SK-N-SH (cell line): ENCODE results near the gene ITIH1. TPM values are rescaled to one million over a fixed set of nuclear protein-coding genes. Genes with fewer than 3 reads are reported as not detected.
A peak's percentile ranks its signal among the peaks of the same experiment; 100 is the strongest.

Source experiments
- CTCF ChIA-PET: fragments of 300-600, 350-600 bp; formaldehyde crosslinking; extraction: SDS; loops from one replicate; lab custom pipeline; 2021; lab: Yijun Ruan, JAX
- POLR2A ChIA-PET: fragments of 350-600 bp; sonication (Branson Sonifier 250); formaldehyde crosslinking; extraction: SDS; loops from one replicate; lab custom pipeline; 2020; ENCODE audit warnings: antibody characterized with exemption, inconsistent platforms; lab: Yijun Ruan, JAX
- DNase-seq: peaks from one replicate; pipeline ENCODE4 v3.0.0; 2012
- H2AFZ ChIP-seq: fragments of 200-600 bp; sonication (generic); 2 replicates; pipeline ENCODE4 v1.8.1; 2016; ENCODE audit warnings: antibody characterized with exemption, mild to moderate bottlenecking, low read depth
- H3F3A ChIP-seq: fragments of 200-600 bp; sonication (generic); replicated peaks from 2 replicates; pipeline ENCODE3; 2016; ENCODE audit warnings: antibody characterized with exemption, mild to moderate bottlenecking; ENCODE audit not compliant: insufficient read depth
- H3K27ac ChIP-seq, 2 experiments: fragments of 200-500 bp in 1 of 2; fragments of 200-600 bp in 1 of 2; sonication (Bioruptor generic) in 1 of 2; sonication (generic), shearing (Covaris generic) in 1 of 2; 2 replicates each; pipeline versions ENCODE4 v1.5.1 to v1.6.1; 2014 to 2016; ENCODE audit warnings: low read depth in 2 of 2, inconsistent platforms in 1 of 2, low read length in 1 of 2, mild to moderate bottlenecking in 1 of 2, mixed read lengths in 1 of 2
- H3K27me3 ChIP-seq: fragments of 200-600 bp; sonication (generic), shearing (Covaris generic); 2 replicates; pipeline ENCODE4 v1.6.1; 2016; ENCODE audit warnings: mixed run types; ENCODE audit not compliant: insufficient read depth
- H3K36me3 ChIP-seq, 2 experiments: fragments of 200-500 bp in 1 of 2; fragments of 200-600 bp in 1 of 2; sonication (Bioruptor generic) in 1 of 2; sonication (generic) in 1 of 2; replicated peaks in 1 of 2; 2 replicates each; pipeline versions ENCODE3 to v1.5.1; 2014 to 2016; ENCODE audit warnings: low read length in 1 of 2, mild to moderate bottlenecking in 1 of 2; ENCODE audit not compliant: insufficient read depth in 2 of 2, control insufficient read depth in 1 of 2
- H3K4me1 ChIP-seq, 2 experiments: fragments of 200-500 bp in 1 of 2; fragments of 200-600 bp in 1 of 2; sonication (Bioruptor generic) in 1 of 2; sonication (generic), shearing (Covaris generic) in 1 of 2; 2 replicates each; pipeline versions ENCODE4 v1.5.1 to v1.6.1; 2014 to 2016; ENCODE audit warnings: low read depth in 1 of 2, low read length in 1 of 2, mixed run types in 1 of 2; ENCODE audit not compliant: insufficient read depth in 2 of 2, control insufficient read depth in 1 of 2
- H3K4me2 ChIP-seq: fragments of 200-600 bp; sonication (generic), shearing (Covaris generic); 2 replicates; pipeline ENCODE4 v1.6.1; 2017; ENCODE audit warnings: mixed run types
- H3K4me3 ChIP-seq, 2 experiments: fragments of 200-500 bp in 1 of 2; fragments of 200-600 bp in 1 of 2; sonication (Bioruptor generic) in 1 of 2; sonication (generic), shearing (Covaris generic) in 1 of 2; 2 replicates each; pipeline versions ENCODE4 v1.5.1 to v1.8.1; 2014 to 2016; ENCODE audit warnings: low read depth in 2 of 2, inconsistent platforms in 1 of 2, low read length in 1 of 2, mild to moderate bottlenecking in 1 of 2, mixed read lengths in 1 of 2, moderate library complexity in 1 of 2
- H3K79me2 ChIP-seq: fragments of 200-600 bp; sonication (generic); 2 replicates; pipeline ENCODE4 v1.8.1; 2017; ENCODE audit warnings: mild to moderate bottlenecking; ENCODE audit not compliant: insufficient read depth
- H3K9ac ChIP-seq: fragments of 200-600 bp; sonication (generic); 2 replicates; pipeline ENCODE4 v1.6.1; 2017; ENCODE audit warnings: mixed run types
- H3K9me2 ChIP-seq: fragments of 200-600 bp; sonication (generic); 2 replicates; pipeline ENCODE4 v1.6.1; 2017; ENCODE audit warnings: mixed run types
- H3K9me3 ChIP-seq: fragments of 200-600 bp; sonication (generic); 2 replicates; pipeline ENCODE4 v1.6.1; 2017; ENCODE audit warnings: mixed run types, mild to moderate bottlenecking, moderate library complexity
- H4K20me1 ChIP-seq: fragments of 200-600 bp; sonication (generic); 2 replicates; pipeline ENCODE4 v1.6.1; 2017; ENCODE audit warnings: mild to moderate bottlenecking, mixed run types; ENCODE audit not compliant: insufficient read depth
- FOSL2 ChIP-seq: IDR thresholded peaks from 2 replicates; pipeline ENCODE4 v1.4.0; 2012; ENCODE audit warnings: low read depth, mild to moderate bottlenecking, moderate library complexity, borderline replicate concordance
- JUND ChIP-seq: IDR thresholded peaks from 2 replicates; pipeline ENCODE4 v1.4.0; 2012
- MXI1 ChIP-seq: IDR thresholded peaks from 2 replicates; pipeline ENCODE4 v1.6.1; 2012; ENCODE audit warnings: mild to moderate bottlenecking, low read depth, low read length, improper control_type of control experiment
- NFIC ChIP-seq: IDR thresholded peaks from 2 replicates; pipeline ENCODE4 v1.4.0; 2012; ENCODE audit warnings: borderline replicate concordance
- PBX3 ChIP-seq: IDR thresholded peaks from 2 replicates; pipeline ENCODE4; 2012
- POLR2AphosphoS5 ChIP-seq: IDR thresholded peaks from 2 replicates; pipeline ENCODE4 v1.6.1; 2012; ENCODE audit warnings: low read depth, low read length
- SIN3A ChIP-seq: IDR thresholded peaks from 2 replicates; pipeline ENCODE4 v1.6.1; 2012; ENCODE audit warnings: low read depth, mild to moderate bottlenecking, low read length, moderate library complexity, borderline replicate concordance
- TCF12 ChIP-seq: IDR thresholded peaks from 2 replicates; pipeline ENCODE4 v1.4.0; 2012
- TEAD4 ChIP-seq: IDR thresholded peaks from 2 replicates; pipeline ENCODE4 v1.4.0; 2012; ENCODE audit warnings: mild to moderate bottlenecking, borderline replicate concordance; ENCODE audit not compliant: insufficient read depth
- YY1 ChIP-seq: IDR thresholded peaks from 2 replicates; pipeline ENCODE4 v1.4.0; 2012; ENCODE audit warnings: low read depth, mild to moderate bottlenecking
- WGBS: methylation state at CpG from one replicate; pipeline ENCODE4 v1.1.6; 2017; ENCODE audit warnings: low lambda C conversion rate; 5-methylcytosine and 5-hydroxymethylcytosine counted together
- polyA plus RNA-seq, 3 experiments: library from polyadenylated mRNA; depleted of rRNA; stranded (reverse); fragments of >200 nt; gene quantifications; 2 replicates each; pipeline ENCODE4 v1.2.3, GENCODE V29; 2012

The ITIH1 gene
- polyA plus RNA-seq, 1 of the 3 experiments (the other 2 are of a cell fraction) = not detected

- WGBS = 36% methylated on average over 19 of the region's 21 CpGs
- Histone ChIP-seq H3K27ac (peak overlapping the region in 1 of 2 experiments; percentile 16; a peak in 2 of 4 replicates), H3K4me2 (peak overlapping the region; percentile 29; the same call in 1 of the 2 replicates), H2AFZ (no peak overlapping the region), H3F3A (no peaks in the 10 kb centered on the region), H3K36me3 (no peaks in the 10 kb centered on the region), H3K9ac (no peak overlapping the region), H3K4me1 (peaks cover 4 to 21% of the 10 kb centered on the region in 2 experiments; a peak in 1 of 4 replicates), H3K9me2 (no peaks in the 10 kb centered on the region), H3K79me2 (no peaks in the 10 kb centered on the region), H3K9me3 (no peaks in the 10 kb centered on the region), H3K27me3 (no peaks in the 10 kb centered on the region), H3K4me3 (no peak overlapping the region), H4K20me1 (0 out of 2 replicates have a peak, but pooled peaks cover 6% of the 10 kb centered on the region)
- TF ChIP-seq FOSL2 (peak; percentile 79; the same call in 1 of the 2 replicates), POLR2AphosphoS5 (0 out of 2 replicates have a peak, but pooled peaks have one; percentile 14), YY1 (no peak), TCF12 (peak; percentile 40; the same call in 1 of the 2 replicates), NFIC (peak; percentile 87), JUND (peak; percentile 42; the same call in 1 of the 2 replicates), TEAD4 (no peak), SIN3A (peak; percentile 32; the same call in 1 of the 2 replicates)
- CTCF ChIA-PET = interaction anchor here (0.7 to 2.0 kb wide), 4 partner anchors 11 to 238 kb away, joined by 3 to 5 read pairs (median 3); no protein-coding TSS in a partner anchor
- POLR2A ChIA-PET = interaction anchor here (0.9 kb wide), 1 partner anchor 61 kb away, joined by 5 read pairs; the partner anchor contains the start of gene NEK4
- peak; percentile 79 for DNase-seq
These were observed 54.3 kb downstream of the ITIH1 start for GRCh38 chr3:52831500-52832301.

- Histone ChIP-seq H3F3A (no peaks in the 10 kb centered on the region), H3K27me3 (no peaks in the 10 kb centered on the region), H3K27ac (no peak overlapping the region), H2AFZ (no peak overlapping the region), H3K4me3 (no peak overlapping the region), H3K9me2 (no peaks in the 10 kb centered on the region), H3K9ac (no peak overlapping the region), H3K9me3 (no peaks in the 10 kb centered on the region), H4K20me1 (0 out of 2 replicates have a peak, but pooled peaks cover 6% of the 10 kb centered on the region), H3K36me3 (no peaks in the 10 kb centered on the region), H3K4me1 (peaks cover 4 to 12% of the 10 kb centered on the region in 2 experiments; a peak in 1 of 4 replicates), H3K4me2 (no peak overlapping the region), H3K79me2 (no peaks in the 10 kb centered on the region)
- ChIA-PET CTCF (interaction anchor here (0.7 to 0.9 kb wide), 2 partner anchors 18 to 98 kb away, joined by 3 read pairs; no protein-coding TSS in a partner anchor), POLR2A (no interaction called here)
- no peak for TF ChIP-seq PBX3
- no peak for TF ChIP-seq MXI1
- no peak for TF ChIP-seq TEAD4
- no peak for DNase-seq
- WGBS = 97% methylated on average over 13 of the region's 14 CpGs
These were observed 55.8 kb downstream of the ITIH1 start for GRCh38 chr3:52833202-52833601.
